ENCODE measurements around the gene SULT1A4.
"Not testable (repeated sequence)": the region's sequence is repeated elsewhere in the genome, so short reads cannot be mapped to it uniquely, and the experiment has no call there.

The SULT1A4 gene

GRCh38 chr16:29459706-29460646 is at the start of gene SULT1A4:
SULT1A4 (plus strand) TSS chr16:29459913; CDS start chr16:29461386, 1,473 bp downstream.
- not testable (repeated sequence) for DNase-seq

GRCh38 chr16:29423587-29423986 is 36.1 kb upstream of the SULT1A4 start:
- DNase-seq = not testable (repeated sequence)

GRCh38 chr16:29425390-29425789 is 34.3 kb upstream of the SULT1A4 start:
- DNase-seq = not testable (repeated sequence)

GRCh38 chr16:29453754-29454153 is 6.0 kb upstream of the SULT1A4 start:
- not testable (repeated sequence) for DNase-seq

- DNase-seq = not testable (repeated sequence)
These were observed 5.4 kb upstream of the SULT1A4 start, which contains the start of the genes BOLA2 and SLX1B for GRCh38 chr16:29454269-29454668. BOLA2 (minus strand) TSS chr16:29454351; CDS start chr16:29454253, 98 bp downstream. SLX1B (plus strand) TSS chr16:29454533.

GRCh38 chr16:29454828-29455227 is 4.9 kb upstream of the SULT1A4 start:
- DNase-seq = not testable (repeated sequence)

GRCh38 chr16:29457660-29458059 is 2.1 kb upstream of the SULT1A4 start:
- not testable (repeated sequence) for DNase-seq

GRCh38 chr16:29460647-29461030 is 926 bp downstream of the SULT1A4 start:
- not testable (repeated sequence) for DNase-seq

- DNase-seq = not testable (repeated sequence)
These were observed 6.5 kb downstream of the SULT1A4 start for GRCh38 chr16:29465985-29466824.

GRCh38 chr16:29466904-29467303 is 7.2 kb downstream of the SULT1A4 start:
- not testable (repeated sequence) for DNase-seq

- not testable (repeated sequence) for DNase-seq
These were observed 8.1 kb downstream of the SULT1A4 start for GRCh38 chr16:29467654-29468366.

GRCh38 chr16:29469660-29470059 is 9.9 kb downstream of the SULT1A4 start:
- DNase-seq = not testable (repeated sequence)

GRCh38 chr16:29472065-29472464 is 12.4 kb downstream of the SULT1A4 start:
- not testable (repeated sequence) for DNase-seq

- not testable (repeated sequence) for DNase-seq
These were observed 22.6 kb downstream of the SULT1A4 start for GRCh38 chr16:29482276-29482675.

- not testable (repeated sequence) for DNase-seq
These were observed 46.6 kb downstream of the SULT1A4 start, which contains the start of gene NPIPB12 for GRCh38 chr16:29506308-29506707. NPIPB12 (minus strand) TSS chr16:29506408.
